ENCODE data around the gene IL22RA2. TPM values are rescaled to one million over a fixed set of nuclear protein-coding genes. Genes with fewer than 3 reads are reported as not detected.

IL22RA2 gene, protein sequence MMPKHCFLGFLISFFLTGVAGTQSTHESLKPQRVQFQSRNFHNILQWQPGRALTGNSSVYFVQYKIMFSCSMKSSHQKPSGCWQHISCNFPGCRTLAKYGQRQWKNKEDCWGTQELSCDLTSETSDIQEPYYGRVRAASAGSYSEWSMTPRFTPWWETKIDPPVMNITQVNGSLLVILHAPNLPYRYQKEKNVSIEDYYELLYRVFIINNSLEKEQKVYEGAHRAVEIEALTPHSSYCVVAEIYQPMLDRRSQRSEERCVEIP
- total RNA-seq (2022; extraction: Qiagen RNA extraction) = not detected in 5 replicates

DNA sequence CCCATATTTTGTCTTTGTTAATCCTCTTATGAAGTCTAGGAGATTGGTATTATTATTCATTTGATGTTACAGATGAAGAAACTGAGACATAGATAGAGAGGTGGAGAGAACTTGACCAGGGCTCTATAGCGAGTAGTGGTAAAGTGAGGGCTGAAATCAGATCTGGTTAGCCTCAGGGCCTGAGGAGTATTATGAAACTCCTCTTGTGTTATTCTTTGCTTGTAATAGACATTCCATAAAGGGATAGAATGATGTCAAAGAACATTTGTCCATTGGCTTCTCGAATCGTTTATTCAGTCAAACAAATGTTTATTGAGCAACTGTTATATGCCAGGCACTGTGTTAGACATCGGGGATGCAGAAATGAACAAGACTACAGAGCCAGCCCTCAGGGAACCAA lies at the start of gene IL22RA2:
TSS of gene IL22RA2 (minus strand) at position 144 of the 400 bp plus-strand sequence. CDS start 11,895 bp downstream, outside the sequence.

DNA sequence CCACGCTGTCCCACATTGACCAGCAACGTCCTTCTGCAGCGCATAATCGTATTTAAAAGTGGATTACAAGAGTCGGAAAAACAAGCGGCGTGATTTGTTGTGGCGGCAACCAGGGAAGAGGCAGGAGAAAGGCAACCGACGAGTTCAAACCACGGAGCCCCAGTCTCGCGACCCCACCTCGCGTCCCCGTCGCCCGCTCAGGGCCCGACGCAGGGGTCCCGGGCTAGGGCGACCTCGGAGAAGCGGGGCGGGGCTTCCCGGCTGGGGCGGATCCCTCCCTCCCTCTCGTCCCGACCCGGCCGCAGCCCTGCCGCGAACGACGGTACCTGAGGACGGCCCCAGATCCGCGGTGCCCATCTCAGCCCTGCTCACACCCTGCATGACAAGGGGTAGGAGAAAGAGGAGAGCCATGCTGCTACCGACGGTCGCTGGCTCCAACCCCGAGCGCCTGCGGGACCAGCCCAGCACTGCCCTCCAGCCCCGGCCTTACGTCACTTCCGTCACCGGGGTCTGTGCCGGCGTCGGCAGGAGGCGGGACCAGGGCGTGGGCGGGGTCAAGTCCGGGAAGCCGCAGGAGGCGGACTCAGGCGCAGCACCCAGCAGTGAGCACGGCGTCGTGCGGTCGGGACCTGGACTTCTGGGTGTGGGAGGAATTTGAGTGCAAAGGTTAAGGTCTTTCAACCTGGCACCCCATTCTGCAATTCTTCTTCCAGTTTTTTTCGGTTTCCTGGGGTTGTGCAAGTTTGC lies 45.6 kb upstream of the IL22RA2 start, which contains the start of gene IFNGR1:
TSS of gene IFNGR1 (minus strand) at position 469 of the 747 bp plus-strand sequence. CDS start at position 411, 58 bp downstream.

Other genes with a start within 250 kb of the IL22RA2 start
- gene IL20RA, start 128.7 kb downstream of the IL22RA2 start, total RNA-seq (2022; extraction: Qiagen RNA extraction) = 0.02 TPM in 1 of 5 replicates, not detected in the others
- gene IFNGR1, start 45.7 kb upstream of the IL22RA2 start, total RNA-seq (2022; extraction: Qiagen RNA extraction) = 27.6 to 33.4 TPM (median 28.1 TPM) in 5 replicates

Measured in A549 treated with CORT108297 at 1 μM for 4 hours (cell line).